HL-60 (cell line): ENCODE data around the gene SPATA19.

Source experiments
- DNase-seq, 2 experiments: peaks; one replicate each; pipeline ENCODE4 v3.0.0-alpha.2; 2010 to 2020; ENCODE audit warnings: low read depth in 1 of 2, low spot score in 1 of 2
- H3K27ac ChIP-seq: fragments of 250-450 bp; sonication (Bioruptor Pico); replicated peaks from 2 replicates; pipeline ENCODE4 v1.5.1; 2020; ENCODE audit warnings: mild to moderate bottlenecking, moderate library complexity
- H3K27me3 ChIP-seq: fragments of 250-450 bp; sonication (Bioruptor Pico); 2 replicates; pipeline ENCODE4 v1.5.1; 2021; ENCODE audit warnings: mild to moderate bottlenecking, moderate library complexity; ENCODE audit not compliant: insufficient read depth, poor library complexity, severe bottlenecking
- H3K4me3 ChIP-seq: replicated peaks from 2 replicates; pipeline ENCODE4 v1.5.1; 2011; ENCODE audit warnings: mild to moderate bottlenecking, control low read depth, low read length; ENCODE audit not compliant: insufficient read depth
- CTCF ChIP-seq: IDR thresholded peaks from one replicate; pipeline ENCODE4 v1.5.1; 2011; ENCODE audit warnings: low read length, control low read depth, inconsistent platforms; ENCODE audit not compliant: insufficient read depth
- GABPA ChIP-seq: IDR thresholded peaks from 2 replicates; pipeline ENCODE4 v1.6.1; 2012; ENCODE audit warnings: low read depth
- POLR2AphosphoS5 ChIP-seq: IDR thresholded peaks from 2 replicates; pipeline ENCODE4 v1.6.1; 2012; ENCODE audit warnings: low read depth
- REST ChIP-seq: IDR thresholded peaks from 2 replicates; pipeline ENCODE4 v1.6.1; 2012; ENCODE audit warnings: low read depth; ENCODE audit not compliant: insufficient replicate concordance
- SPI1 ChIP-seq: IDR thresholded peaks from 2 replicates; pipeline ENCODE4 v1.6.1; 2012; ENCODE audit warnings: low read depth, mild to moderate bottlenecking, borderline replicate concordance

The SPATA19 gene

GRCh38 chr11:133795088-133795487 is 50.2 kb downstream of the SPATA19 start:
- TF ChIP-seq CTCF, result no peak
- TF ChIP-seq GABPA, result no peak
- no peak for TF ChIP-seq POLR2AphosphoS5
- no peak for TF ChIP-seq REST
- TF ChIP-seq SPI1, result no peak
- Histone ChIP-seq H3K27me3 (no peaks in the 10 kb centered on the region), H3K27ac (no peak overlapping the region), H3K4me3 (no peak overlapping the region)
- DNase-seq, result no peak

GRCh38 chr11:133794205-133794604 is 51.1 kb downstream of the SPATA19 start:
- TF ChIP-seq SPI1 (no peak), REST (peak; percentile 62)
- H3K27me3 ChIP-seq, result no peaks in the 10 kb centered on the region
- no peak overlapping the region for H3K27ac ChIP-seq
- no peak for DNase-seq
- no peak overlapping the region for H3K4me3 ChIP-seq

- H3K27me3 ChIP-seq, result no peaks in the 10 kb centered on the region
- no peak overlapping the region for H3K4me3 ChIP-seq
- DNase-seq, result no peak
- H3K27ac ChIP-seq, result no peak overlapping the region
- TF ChIP-seq SPI1 (no peak), REST (no peak), CTCF (no peak), GABPA (no peak), POLR2AphosphoS5 (no peak)
These were observed 51.9 kb downstream of the SPATA19 start for GRCh38 chr11:133793271-133794035.
